C4-2B (cell line): ENCODE results near the gene FAF1.

Experiments
- CTCF ChIP-seq: fragments of 450-650 bp; conservative IDR thresholded peaks from 2 replicates; pipeline ENCODE4 v1.5.1; 2017; ENCODE audit warnings: mild to moderate bottlenecking
- ZFX ChIP-seq: fragments of 450-650 bp; IDR thresholded peaks from 2 replicates; pipeline ENCODE4 v1.6.1; 2017

GRCh38 chr1:50603274-50604271 is 356.5 kb downstream of the FAF1 start:
- TF ChIP-seq CTCF (no peak), ZFX (no peak)
